GM19023 (cell line): ENCODE measurements around the gene SMIM24.
"Not testable (repeated sequence)": the region's sequence is repeated elsewhere in the genome, so short reads cannot be mapped to it uniquely, and the experiment has no call there.

Experiments
- ATAC-seq: cut with Tn5 transposase; IDR thresholded peaks from one replicate; pipeline ENCODE4 v1.9.1; 2021; ENCODE audit warnings: mild to moderate bottlenecking, moderate library complexity; ENCODE audit not compliant: unreplicated experiment

The SMIM24 gene

GRCh38 chr19:3515891-3516422 is 35.6 kb upstream of the SMIM24 start:
- ATAC-seq: no peak

GRCh38 chr19:3514930-3515329 is 34.6 kb upstream of the SMIM24 start:
- ATAC-seq: no peak

- ATAC-seq: no peak
Observed at GRCh38 chr19:3513229-3514140, 33.2 kb upstream of the SMIM24 start.

DNA sequence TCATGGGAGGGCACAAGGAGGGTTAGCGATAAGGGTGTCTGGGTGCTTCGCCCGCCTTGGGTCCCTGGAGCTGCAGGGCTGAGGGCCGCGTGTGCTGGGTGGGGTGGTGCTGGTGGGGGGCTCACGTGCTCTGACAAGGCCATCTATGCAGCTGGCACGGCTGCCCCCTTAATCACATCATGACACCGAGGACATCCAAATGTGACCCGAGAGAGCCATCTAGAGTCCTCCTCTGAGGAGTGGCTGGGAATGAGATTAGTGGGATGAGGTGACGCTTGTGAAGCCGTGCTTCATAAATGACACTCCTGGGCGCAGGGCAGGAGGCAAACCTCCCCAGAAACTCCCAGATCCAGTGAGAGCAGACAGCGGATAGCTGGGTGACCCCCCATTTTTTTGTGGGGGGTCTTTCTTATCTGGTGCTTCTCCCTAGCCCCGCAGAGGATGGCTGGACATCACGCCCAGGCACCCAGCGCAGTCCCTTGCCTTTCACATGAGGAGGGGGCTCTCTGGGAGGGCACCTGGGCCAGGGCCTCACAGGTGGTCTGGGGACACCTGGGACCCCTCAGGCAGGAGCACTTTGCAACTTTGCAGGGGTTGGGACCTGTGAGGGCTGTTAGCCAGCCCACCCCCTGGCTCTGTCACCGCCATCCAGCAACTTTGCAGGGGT is 32.4 kb upstream of the SMIM24 start:
- no peak for ATAC-seq

- ATAC-seq: no peak
Observed at GRCh38 chr19:3511506-3512251, 31.4 kb upstream of the SMIM24 start.

- no peak for ATAC-seq
Observed at GRCh38 chr19:3510727-3511126, 30.4 kb upstream of the SMIM24 start.

- no peak for ATAC-seq
Observed at GRCh38 chr19:3509566-3509989, 29.3 kb upstream of the SMIM24 start.

- no peak for ATAC-seq
Observed at GRCh38 chr19:3508771-3509535, 28.6 kb upstream of the SMIM24 start.

GRCh38 chr19:3508121-3508661 is 27.9 kb upstream of the SMIM24 start:
- ATAC-seq: not testable (repeated sequence)

GRCh38 chr19:3507371-3508120 is 27.2 kb upstream of the SMIM24 start:
- no peak for ATAC-seq

DNA sequence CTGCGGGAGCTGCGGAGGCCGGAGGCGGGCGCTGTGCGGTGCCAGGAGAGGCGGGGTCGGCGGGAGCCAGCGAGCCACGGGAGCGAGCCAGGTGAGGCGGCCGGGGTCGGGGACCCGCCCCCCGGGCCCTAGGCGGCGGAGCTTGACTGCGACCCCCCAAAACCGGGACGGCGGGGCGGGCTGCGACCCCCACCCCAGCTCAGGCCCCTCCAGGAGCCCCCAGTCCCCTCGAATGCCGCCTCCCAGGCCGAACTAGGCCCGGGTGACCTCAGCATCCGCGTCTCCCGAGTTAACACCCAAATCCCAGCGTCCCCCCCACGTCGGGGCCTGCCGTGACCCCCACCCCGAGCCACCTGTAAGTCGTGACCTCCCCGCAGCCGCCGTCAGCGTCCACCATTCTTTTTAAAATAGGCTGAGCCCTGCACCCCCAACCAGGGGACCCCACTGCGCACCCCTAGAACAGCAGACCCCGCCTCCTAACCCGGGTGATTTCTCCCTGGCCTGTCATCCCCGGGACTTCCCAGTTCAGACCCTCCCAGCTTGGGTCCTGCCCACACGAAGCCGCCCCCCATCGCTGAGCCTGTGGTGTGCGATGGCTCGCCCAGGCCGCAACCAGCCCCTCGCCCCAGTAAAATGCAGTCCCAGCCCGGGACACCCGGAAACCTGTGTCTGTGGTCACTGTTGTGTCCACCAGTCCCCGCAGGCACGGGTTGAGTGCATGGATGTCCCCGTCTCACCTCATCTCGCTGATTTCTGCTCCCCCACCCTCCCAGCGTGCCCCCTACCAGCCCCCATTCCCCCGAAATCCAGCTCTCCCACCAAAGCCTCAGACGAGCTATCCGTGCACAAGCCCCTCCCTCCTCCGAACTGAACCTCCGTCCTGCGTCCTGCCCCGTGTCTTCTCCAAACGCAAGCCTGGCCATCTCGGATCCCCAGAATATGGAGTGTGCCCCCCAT is 26.3 kb upstream of the SMIM24 start:
- ATAC-seq: peak; percentile 11

DNA sequence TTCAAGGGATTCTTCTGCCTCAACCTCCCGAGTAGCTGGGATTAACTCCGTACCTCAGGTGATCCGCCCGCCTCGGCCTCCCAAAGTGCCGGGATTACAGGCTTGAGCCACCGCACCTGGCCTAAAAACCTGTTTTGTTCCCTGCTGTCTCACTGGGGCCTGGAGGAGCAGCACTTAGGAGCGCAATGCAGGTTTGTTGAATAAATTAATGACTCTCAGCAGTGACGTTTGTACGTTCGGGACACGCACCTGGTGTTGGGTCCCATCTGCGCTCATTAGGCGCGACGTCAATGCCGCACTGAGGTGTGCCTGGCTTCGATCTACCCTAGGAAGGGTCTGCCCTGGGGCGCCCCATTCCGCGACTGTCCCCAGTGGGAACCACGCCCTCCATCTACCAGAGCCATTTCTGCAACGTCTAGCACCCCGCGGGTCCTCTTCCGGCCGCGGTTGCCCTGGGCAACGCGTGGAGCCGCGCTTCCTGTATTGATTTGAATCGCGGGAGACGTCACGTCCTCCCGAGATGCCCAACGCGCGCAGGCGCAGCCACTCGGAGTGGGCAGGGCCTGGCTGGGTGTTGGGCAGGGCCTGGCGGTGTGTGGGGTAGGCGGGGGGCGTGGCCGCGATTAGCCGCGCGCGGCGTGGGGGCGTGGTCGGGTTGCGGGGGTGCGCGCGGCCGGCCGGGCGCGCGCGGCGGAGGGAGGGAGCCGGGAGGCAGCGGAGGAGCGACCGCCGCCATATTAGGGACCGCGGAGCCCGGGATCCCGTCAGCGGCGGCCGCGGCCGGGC is 25.5 kb upstream of the SMIM24 start, which contains the start of gene FZR1:
Gene FZR1, plus strand, starts transcription at position 714 of the 786 bp plus-strand sequence. CDS start 16,679 bp downstream, outside the sequence.
- ATAC-seq: peak; percentile 85

DNA sequence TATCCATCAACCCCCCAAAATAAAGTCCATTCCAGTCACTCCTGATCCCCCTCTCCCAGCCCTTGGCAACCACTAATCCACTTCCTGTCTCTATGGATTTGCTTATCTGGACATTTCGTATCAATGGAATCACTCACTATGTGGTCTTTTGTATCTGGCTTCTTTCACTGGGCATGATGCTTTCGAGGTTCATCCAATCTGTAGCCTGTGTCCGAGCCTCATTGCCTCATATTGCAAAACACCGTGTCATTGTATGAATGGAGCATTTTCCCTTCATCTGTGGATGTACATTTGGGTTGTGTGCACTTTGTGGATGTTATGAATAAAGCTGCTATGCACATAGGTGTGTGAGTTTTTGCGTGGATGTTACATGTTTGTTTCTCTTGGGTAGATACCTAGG is 24.4 kb upstream of the SMIM24 start:
- no peak for ATAC-seq

GRCh38 chr19:3503036-3503572 is 22.8 kb upstream of the SMIM24 start:
- no peak for ATAC-seq

DNA sequence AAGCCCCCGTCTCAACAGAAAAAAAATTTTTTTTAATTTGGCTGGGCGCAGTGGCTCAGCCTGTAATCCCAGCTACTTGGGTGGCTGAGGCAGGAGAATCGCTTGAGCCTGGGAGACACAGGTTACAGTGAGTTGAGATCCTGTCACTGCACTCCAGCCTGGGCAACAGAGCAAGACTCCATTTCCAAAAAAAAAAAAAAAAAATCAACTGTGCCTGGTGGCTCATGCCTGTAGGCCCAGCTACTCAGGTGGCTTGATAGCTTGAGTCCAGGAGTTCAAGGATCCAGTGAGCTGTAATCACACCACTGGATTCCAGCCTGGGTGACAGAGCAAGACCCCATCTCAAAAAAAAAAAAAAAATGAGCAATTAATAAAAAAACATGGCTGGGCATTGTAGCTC is 21.5 kb upstream of the SMIM24 start:
- ATAC-seq: no peak

DNA sequence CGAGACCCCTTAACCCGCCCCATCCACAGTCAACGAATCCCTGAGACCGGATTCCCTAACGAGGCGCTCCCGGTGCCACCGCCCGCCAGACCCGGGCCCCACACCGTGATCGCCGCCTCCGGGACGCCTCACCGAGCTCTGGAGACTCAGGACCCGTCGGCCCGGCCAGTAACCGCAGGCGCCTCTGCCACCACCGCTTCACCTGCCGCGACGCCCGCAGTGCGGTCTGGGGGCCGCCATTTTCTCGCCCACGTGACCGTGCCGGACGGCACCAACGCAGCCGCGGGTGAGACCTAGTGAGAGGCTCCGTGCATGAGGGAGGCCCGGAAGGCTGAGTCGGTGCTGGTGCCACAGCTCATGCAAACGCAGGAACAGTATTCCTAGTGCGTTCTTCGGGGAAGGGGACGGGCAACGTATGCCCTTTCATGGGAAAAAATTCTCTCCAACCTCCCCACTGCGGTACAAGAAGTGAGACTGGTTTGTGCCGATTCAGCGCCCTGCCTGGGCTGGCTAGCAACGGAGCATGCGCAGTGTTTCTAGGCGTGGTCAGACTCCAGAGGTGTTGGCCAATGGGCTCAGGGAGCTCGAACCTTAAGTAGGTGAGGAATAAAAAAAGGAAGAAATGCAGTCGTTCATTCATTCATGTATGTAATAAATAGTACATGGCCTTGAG is 20.2 kb upstream of the SMIM24 start, which contains the start of gene DOHH:
Gene DOHH, minus strand, starts transcription at position 246 of the 673 bp plus-strand sequence. CDS start 3,860 bp downstream, outside the sequence.
- ATAC-seq: peak; percentile 80
